Upper lobe of left lung (tissue), 4 donors: Measurements from ENCODE around the gene WNT3.

Experiments
- EP300 ChIP-seq, 4 donors: sonication (generic); formaldehyde crosslinking; IDR thresholded peaks; one replicate each; pipeline ENCODE4 v1.5.1; 2017; ENCODE audit warnings: antibody characterized with exemption in 4 of 4, control low read depth in 2 of 4
- POLR2A ChIP-seq, 4 donors: fragments of 450-650 bp; IDR thresholded peaks; one replicate each; pipeline ENCODE4 v1.5.1; 2016 to 2017; ENCODE audit warnings: antibody characterized with exemption in 4 of 4, mild to moderate bottlenecking in 2 of 4
- POLR2AphosphoS5 ChIP-seq, 2 donors: sonication (generic); formaldehyde crosslinking; IDR thresholded peaks; one replicate each; pipeline ENCODE4 v1.5.1; 2017; ENCODE audit warnings: antibody characterized with exemption in 2 of 2
- TF ChIP-seq, protein P1 (sequence below), 6 experiments: fragments of 450-650 bp in 4 of 6; fragments of 200-600 bp in 2 of 6; sonication (generic) in 2 of 6; IDR thresholded peaks; one replicate each; pipeline ENCODE4 v1.5.1; 2016 to 2019; ENCODE audit warnings: antibody characterized with exemption in 6 of 6

DNA sequence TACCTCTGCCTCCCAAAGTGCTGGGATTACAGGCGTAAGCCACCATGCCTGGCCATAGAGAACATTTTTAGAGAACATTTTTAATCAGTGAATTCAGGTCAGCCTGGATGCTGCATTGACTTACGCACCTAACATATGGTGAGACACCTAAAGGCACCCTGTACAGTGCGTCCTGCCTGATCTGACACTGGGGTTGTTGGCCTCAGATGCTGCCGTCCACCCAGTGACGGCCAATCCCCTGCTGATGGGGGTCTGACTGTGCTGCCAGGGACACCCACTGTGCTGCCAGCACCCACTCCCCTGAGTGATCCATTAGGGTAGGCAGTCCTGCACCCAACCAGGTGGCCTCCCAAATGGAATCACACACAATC lies 38.5 kb downstream of the WNT3 start:
- TF ChIP-seq, protein P1, sequence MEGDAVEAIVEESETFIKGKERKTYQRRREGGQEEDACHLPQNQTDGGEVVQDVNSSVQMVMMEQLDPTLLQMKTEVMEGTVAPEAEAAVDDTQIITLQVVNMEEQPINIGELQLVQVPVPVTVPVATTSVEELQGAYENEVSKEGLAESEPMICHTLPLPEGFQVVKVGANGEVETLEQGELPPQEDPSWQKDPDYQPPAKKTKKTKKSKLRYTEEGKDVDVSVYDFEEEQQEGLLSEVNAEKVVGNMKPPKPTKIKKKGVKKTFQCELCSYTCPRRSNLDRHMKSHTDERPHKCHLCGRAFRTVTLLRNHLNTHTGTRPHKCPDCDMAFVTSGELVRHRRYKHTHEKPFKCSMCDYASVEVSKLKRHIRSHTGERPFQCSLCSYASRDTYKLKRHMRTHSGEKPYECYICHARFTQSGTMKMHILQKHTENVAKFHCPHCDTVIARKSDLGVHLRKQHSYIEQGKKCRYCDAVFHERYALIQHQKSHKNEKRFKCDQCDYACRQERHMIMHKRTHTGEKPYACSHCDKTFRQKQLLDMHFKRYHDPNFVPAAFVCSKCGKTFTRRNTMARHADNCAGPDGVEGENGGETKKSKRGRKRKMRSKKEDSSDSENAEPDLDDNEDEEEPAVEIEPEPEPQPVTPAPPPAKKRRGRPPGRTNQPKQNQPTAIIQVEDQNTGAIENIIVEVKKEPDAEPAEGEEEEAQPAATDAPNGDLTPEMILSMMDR (IDR thresholded peaks at IDR 0.05): no peak
- TF ChIP-seq EP300 (IDR thresholded peaks at IDR 0.05) (no peak), POLR2A (IDR thresholded peaks at IDR 0.05) (no peak), POLR2AphosphoS5 (IDR thresholded peaks at IDR 0.05) (no peak)
